ENCODE measurements around the gene TAGLN.

- TF ChIP-seq CTCF (IDR thresholded peaks at IDR 0.05) (no peak), EP300 (IDR thresholded peaks at IDR 0.05; ENCODE audit: borderline replicate concordance in 1 of 2, low read depth in 1 of 2, low read length in 1 of 2) (no peak), RAD21 (IDR thresholded peaks at IDR 0.05; ENCODE audit: low read length) (no peak)
These were observed at the start of gene TAGLN for GRCh38 chr11:117199053-117199915.
